Central memory CD4-positive, alpha-beta T cell (primary cell): ENCODE results near the gene CAMK1G.

Experiments used
- DNase-seq: peaks from one replicate; pipeline ENCODE4 v3.0.0; 2022

The CAMK1G gene

GRCh38 chr1:209565759-209566678 lies 17.5 kb upstream of the CAMK1G start:
- DNase-seq = peak; percentile 55

- DNase-seq = no peak
These were observed 15.8 kb upstream of the CAMK1G start for GRCh38 chr1:209567698-209568175.

GRCh38 chr1:209569455-209570207 lies 13.9 kb upstream of the CAMK1G start:
- DNase-seq = peak; percentile 58

GRCh38 chr1:209570743-209571142 lies 12.8 kb upstream of the CAMK1G start:
- no peak for DNase-seq

- peak; percentile 34 for DNase-seq
These were observed 6.9 kb upstream of the CAMK1G start for GRCh38 chr1:209576392-209577197.

GRCh38 chr1:209577346-209577745 lies 6.2 kb upstream of the CAMK1G start:
- no peak for DNase-seq

GRCh38 chr1:209580577-209580976 lies 2.9 kb upstream of the CAMK1G start:
- DNase-seq = no peak

- no peak for DNase-seq
These were observed 738 bp downstream of the CAMK1G start for GRCh38 chr1:209584231-209584672.

GRCh38 chr1:209585197-209585596 lies 1.7 kb downstream of the CAMK1G start:
- DNase-seq = no peak

GRCh38 chr1:209585672-209586071 lies 2.2 kb downstream of the CAMK1G start:
- DNase-seq = no peak

GRCh38 chr1:209586221-209586740 lies 2.8 kb downstream of the CAMK1G start:
- DNase-seq = no peak

- no peak for DNase-seq
These were observed 4.3 kb downstream of the CAMK1G start for GRCh38 chr1:209587789-209588188.

GRCh38 chr1:209589440-209589839 lies 5.9 kb downstream of the CAMK1G start:
- DNase-seq = no peak

GRCh38 chr1:209589863-209590262 lies 6.3 kb downstream of the CAMK1G start:
- no peak for DNase-seq

- no peak for DNase-seq
These were observed 6.9 kb downstream of the CAMK1G start for GRCh38 chr1:209590405-209590804.

GRCh38 chr1:209593747-209594146 lies 10.2 kb downstream of the CAMK1G start:
- DNase-seq = no peak

GRCh38 chr1:209594440-209594839 lies 10.9 kb downstream of the CAMK1G start:
- DNase-seq = no peak

GRCh38 chr1:209595028-209595427 lies 11.5 kb downstream of the CAMK1G start:
- no peak for DNase-seq

GRCh38 chr1:209595599-209596285 lies 12.2 kb downstream of the CAMK1G start:
- no peak for DNase-seq

GRCh38 chr1:209597499-209597898 lies 14.0 kb downstream of the CAMK1G start:
- DNase-seq = no peak

- DNase-seq = no peak
These were observed 14.7 kb downstream of the CAMK1G start for GRCh38 chr1:209598227-209598626.

GRCh38 chr1:209600541-209600940 lies 17.0 kb downstream of the CAMK1G start:
- no peak for DNase-seq
